GM21717 (cell line): ENCODE measurements around the gene SYDE2.
A peak's percentile ranks its signal among the peaks of the same experiment; 100 is the strongest.
"Not testable (repeated sequence)": the region's sequence is repeated elsewhere in the genome, so short reads cannot be mapped to it uniquely, and the experiment has no call there.

Experiments
- ATAC-seq: cut with Tn5 transposase; IDR thresholded peaks from one replicate; pipeline ENCODE4 v1.9.1; 2021; ENCODE audit warnings: mild to moderate bottlenecking, moderate library complexity; ENCODE audit not compliant: unreplicated experiment

Gene SYDE2

GRCh38 chr1:85214654-85215053 is 13.8 kb upstream of the SYDE2 start:
- no peak for ATAC-seq

DNA sequence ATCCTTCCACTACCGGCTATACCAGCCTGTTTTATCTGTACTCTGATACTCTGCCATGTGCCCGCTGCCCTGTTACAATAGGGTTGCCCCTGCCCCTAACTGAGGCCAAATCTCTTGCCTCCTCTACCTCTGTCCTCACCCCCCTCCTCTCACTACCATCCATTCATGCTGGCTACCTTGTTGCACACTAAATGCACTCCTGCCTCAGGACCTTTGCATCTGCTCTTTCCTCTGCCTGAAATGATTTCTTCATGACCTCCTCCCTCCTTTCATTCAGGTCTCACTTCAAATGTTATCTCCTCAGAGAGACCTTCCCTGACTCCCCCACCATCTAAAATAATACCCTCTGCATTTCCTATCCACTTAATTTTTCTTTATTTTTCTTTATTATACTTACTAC is 7.7 kb upstream of the SYDE2 start:
- ATAC-seq: no peak

DNA sequence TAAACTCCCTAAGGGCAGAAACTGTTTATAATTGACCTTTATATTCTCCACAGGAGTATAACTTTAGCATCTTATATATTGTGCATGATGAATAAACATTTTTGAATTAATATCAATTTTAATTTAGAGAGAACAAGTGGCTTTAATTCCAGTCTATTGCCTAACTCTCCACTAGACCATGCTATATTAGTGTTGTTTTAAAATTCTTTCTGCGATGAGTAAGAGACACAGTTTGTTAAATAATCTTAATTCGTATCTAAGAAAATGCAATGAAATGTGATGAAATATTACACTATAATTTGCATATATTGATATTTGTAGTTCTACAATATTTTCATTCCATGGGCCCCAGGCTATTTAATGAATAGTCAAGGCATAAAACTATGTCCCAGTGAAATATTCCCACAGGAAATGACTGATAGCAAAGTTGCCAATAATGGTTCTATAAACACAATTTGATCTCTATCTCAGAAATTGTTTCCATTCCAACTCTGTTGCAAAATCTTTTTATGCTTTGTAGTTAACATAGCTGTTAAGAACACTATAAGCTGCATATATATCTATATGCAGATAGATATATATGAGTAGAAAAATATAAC is 2.9 kb upstream of the SYDE2 start:
- no peak for ATAC-seq

GRCh38 chr1:85202864-85203255 is 2.0 kb upstream of the SYDE2 start:
- no peak for ATAC-seq

DNA sequence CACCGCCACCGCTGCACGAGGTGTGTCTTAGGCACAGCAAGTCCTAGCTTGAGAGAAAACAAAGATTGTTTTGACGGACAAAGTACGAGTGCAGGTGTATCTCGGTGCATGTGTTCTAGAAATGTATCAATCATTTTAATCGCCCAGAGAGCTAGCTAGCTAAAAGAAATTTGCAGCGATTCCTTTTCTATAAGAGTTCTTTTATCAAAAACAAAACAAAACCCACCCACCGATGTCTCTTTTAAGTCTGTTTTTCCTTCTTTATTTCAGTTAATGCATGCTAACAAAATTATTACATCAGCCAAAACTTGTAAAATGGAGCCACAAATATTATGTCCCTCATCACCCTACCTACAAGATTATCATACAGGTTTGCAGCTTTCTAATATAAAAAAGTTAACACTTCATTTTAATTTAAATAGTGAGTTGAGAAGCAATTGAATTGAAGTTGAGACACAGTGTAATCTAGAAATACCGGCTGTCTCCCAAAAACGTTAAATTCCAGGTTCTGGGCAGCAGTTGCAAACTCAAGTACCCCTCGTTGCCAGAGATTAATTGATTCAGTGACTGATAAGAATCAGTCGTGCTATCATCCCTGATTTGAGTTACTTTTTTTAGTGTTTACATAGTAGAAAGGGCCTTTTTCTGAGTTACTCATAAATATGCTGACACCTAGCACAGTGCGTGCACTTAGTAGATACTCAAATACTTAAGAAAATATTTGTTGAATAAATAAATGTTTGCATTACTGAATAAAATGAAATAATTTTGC is 1.5 kb upstream of the SYDE2 start:
- ATAC-seq: peak; percentile 14

GRCh38 chr1:85201340-85202091 is 700 bp upstream of the SYDE2 start:
- ATAC-seq: peak; percentile 58

DNA sequence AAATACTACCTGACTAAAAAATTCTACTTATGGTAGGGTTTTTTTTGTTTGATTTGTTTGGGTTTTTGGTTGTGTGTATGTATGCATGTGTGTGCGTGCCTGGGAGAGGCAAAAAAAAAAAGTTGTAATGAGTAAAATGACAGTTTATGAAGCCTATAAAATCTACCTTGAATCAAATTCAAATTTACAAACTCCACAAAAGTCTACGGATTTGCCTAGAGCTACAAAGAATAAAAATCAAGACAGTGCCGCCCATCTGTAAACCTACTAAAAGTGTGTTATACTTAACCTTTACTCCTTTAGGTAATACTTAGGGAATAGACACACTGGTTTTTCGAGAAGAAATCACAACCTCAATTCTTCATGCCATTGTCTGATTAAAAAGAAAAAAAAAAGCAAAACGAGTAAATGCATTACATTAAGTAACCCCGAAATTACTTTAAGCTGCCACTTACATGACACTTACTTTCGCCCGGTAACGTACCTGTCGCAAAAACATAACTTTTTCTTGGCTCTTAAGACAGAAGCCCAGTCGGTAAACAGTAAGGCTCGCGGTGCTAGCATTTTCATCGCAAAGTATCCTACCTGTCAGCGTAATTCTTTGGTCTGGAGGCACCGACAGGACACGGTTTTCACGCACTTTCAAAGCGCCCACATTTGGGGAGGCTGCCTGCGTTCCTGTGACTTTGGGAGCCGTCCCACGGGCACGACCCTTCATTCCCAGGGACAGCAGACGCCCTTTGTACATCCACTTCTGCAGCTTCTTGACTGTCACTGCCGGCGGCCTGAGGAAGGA is 951 bp downstream of the SYDE2 start:
- ATAC-seq: peak; percentile 12

- no peak for ATAC-seq
These were observed 2.0 kb downstream of the SYDE2 start for GRCh38 chr1:85198864-85199263.

- no peak for ATAC-seq
These were observed 4.5 kb downstream of the SYDE2 start for GRCh38 chr1:85196358-85196757.

- ATAC-seq: no peak
These were observed 5.1 kb downstream of the SYDE2 start for GRCh38 chr1:85195703-85196102.

DNA sequence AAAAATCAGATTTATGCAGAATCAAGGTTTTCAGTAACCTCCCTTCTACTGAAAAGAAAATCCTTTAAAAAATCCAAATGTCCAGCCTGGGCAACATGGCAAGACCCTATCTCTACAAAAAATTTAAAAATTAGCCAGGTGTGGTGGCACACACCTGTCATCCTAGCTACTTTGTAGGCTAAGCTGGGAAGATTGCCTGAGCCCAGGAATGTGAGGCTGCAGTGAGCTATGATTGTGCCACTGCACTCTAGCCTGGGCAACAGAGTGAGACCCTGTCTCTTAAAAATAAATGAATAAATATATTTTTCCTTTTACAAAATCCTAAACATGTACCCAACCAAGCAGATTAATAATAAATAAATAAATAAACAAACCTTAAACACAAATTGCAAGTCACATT is 8.7 kb downstream of the SYDE2 start:
- ATAC-seq: not testable (repeated sequence)

DNA sequence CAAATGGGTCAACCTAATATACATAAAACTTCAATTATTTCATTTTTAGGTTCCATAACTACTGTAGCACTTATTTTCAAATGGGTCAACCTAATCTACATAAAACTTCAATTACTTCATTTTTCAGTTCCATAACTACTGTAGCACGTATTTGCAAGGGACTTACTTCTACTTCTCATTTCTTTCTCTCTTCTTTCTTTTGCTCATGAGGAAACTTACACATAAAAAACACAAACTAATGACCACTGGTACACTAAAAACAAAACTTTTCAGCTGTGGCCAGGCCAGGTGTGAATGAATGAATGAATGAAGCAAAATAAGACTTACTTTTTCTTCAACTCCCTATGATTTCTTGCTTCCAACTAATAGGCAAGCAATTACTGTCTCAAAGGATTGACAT is 11.7 kb downstream of the SYDE2 start:
- no peak for ATAC-seq

DNA sequence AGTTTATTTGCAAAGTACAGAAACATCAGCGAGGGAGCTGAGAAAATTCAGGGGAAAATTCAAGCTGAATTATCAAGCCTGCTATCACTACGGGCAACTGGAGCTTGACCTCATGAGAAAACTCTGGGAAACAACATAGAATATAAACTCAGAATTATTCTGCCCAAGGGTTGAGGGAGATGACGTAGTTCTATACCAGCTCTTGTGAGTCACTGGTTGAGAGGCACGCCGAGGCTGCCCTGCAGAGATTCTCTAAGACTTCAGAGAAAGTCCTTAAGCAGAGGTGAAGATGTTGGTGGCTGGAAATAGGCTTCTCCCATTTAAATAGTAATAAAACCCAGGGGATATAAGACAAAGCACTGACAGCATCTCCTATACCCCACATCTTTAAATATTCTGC is 12.3 kb downstream of the SYDE2 start:
- no peak for ATAC-seq

DNA sequence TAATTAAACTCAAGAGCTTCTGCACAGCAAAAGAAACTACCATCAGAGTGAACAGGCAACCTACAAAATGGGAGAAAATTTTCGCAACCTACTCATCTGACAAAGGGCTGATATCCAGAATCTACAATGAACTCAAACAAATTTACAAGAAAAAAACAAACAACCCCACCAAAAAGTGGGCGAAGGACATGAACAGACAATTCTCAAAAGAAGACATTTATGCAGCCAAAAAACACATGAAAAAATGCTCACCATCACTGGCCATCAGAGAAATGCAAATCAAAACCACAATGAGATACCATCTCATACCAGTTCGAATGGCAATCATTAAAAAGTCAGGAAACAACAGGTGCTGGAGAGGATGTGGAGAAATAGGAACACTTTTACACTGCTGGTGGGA is 13.8 kb downstream of the SYDE2 start:
- not testable (repeated sequence) for ATAC-seq

- ATAC-seq: no peak
These were observed 16.6 kb downstream of the SYDE2 start for GRCh38 chr1:85184245-85184644.

- ATAC-seq: no peak
These were observed 18.1 kb downstream of the SYDE2 start for GRCh38 chr1:85182700-85183099.

DNA sequence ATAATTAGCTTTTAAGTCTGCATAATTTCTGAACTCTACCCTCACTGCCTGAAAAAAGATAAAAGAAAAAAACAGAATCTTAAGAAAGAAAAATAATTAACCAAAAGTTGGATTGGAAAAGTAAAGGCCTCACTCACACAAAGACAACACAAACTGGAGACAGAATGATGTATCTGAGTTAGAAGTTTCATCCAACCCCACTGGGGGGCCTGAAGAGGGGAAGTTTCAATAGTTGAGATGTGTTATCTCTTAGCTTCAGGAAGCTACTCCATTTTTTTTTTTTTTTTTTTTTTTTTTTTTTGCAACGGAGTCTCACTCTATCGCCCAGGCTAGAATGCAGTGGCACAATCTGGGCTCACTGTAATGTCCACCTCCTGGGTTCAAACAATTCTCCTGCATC is 19.9 kb downstream of the SYDE2 start:
- ATAC-seq: no peak

- ATAC-seq: no peak
These were observed 21.3 kb downstream of the SYDE2 start for GRCh38 chr1:85179522-85179921.

GRCh38 chr1:85178396-85178795 is 22.4 kb downstream of the SYDE2 start:
- no peak for ATAC-seq

- ATAC-seq: no peak
These were observed 26.3 kb downstream of the SYDE2 start for GRCh38 chr1:85174503-85174902.

- ATAC-seq: no peak
These were observed 28.0 kb downstream of the SYDE2 start for GRCh38 chr1:85172684-85173337.
